A673 (cell line): Measurements from ENCODE around the gene ZNF446. TPM values are rescaled to one million over a fixed set of nuclear protein-coding genes. Genes with fewer than 3 reads are reported as not detected.
A peak's percentile ranks its signal among the peaks of the same experiment; 100 is the strongest.

Experiments used
- BruUV-seq: library from RNA; stranded (reverse); fragments of 400-500 nt; replicated peaks from 2 replicates; lab custom pipeline; 2021; lab: Mats Ljungman, UMichigan
- CTCF ChIA-PET: fragments of 300-600 bp; sonication (Branson Sonifier 250); formaldehyde crosslinking; loops from one replicate; lab custom pipeline; 2022; ENCODE audit warnings: antibody characterized with exemption; lab: Charles Lee
- POLR2A ChIA-PET: fragments of 300-600 bp; sonication (Branson Sonifier 250); formaldehyde crosslinking; loops from one replicate; lab custom pipeline; 2022; ENCODE audit warnings: antibody characterized with exemption; ENCODE audit not compliant: low non-redundant PET; lab: Charles Lee
- DNase-seq: peaks from one replicate; pipeline ENCODE4 v3.0.0-alpha.2; 2015; ENCODE audit warnings: low spot score
- H3K27ac ChIP-seq: fragments of 200-600 bp; sonication (generic); 2 replicates; pipeline ENCODE4 v1.5.1; 2016; ENCODE audit warnings: mixed run types, low read depth, mild to moderate bottlenecking, mixed read lengths, antibody characterized with exemption, low read length; ENCODE audit not compliant: poor library complexity, severe bottlenecking
- H3K27me3 ChIP-seq: fragments of 200-600 bp; sonication (generic); replicated peaks from 2 replicates; pipeline ENCODE4 v1.6.1; 2017; ENCODE audit warnings: mixed run types, low read depth, mild to moderate bottlenecking, mixed read lengths, antibody characterized with exemption, low read length; ENCODE audit not compliant: insufficient read depth, poor library complexity
- H3K36me3 ChIP-seq: fragments of 200-600 bp; sonication (generic); 2 replicates; pipeline ENCODE4 v1.6.1; 2016; ENCODE audit warnings: mixed run types, mild to moderate bottlenecking, mixed read lengths, antibody characterized with exemption, low read length; ENCODE audit not compliant: insufficient read depth, poor library complexity, severe bottlenecking
- H3K4me1 ChIP-seq: fragments of 200-600 bp; sonication (generic); 2 replicates; pipeline ENCODE4 v1.6.1; 2017; ENCODE audit warnings: mixed run types, mild to moderate bottlenecking, mixed read lengths, antibody characterized with exemption, low read length; ENCODE audit not compliant: insufficient read depth, poor library complexity, severe bottlenecking
- H3K4me3 ChIP-seq: fragments of 200-600 bp; sonication (generic); 2 replicates; pipeline ENCODE4 v1.5.1; 2016; ENCODE audit warnings: low read depth, mixed run types, mild to moderate bottlenecking, mixed read lengths, low read length; ENCODE audit not compliant: poor library complexity, severe bottlenecking
- H3K9me3 ChIP-seq: fragments of 200-600 bp; sonication (generic); 2 replicates; pipeline ENCODE4 v1.6.1; 2016; ENCODE audit warnings: mixed run types, low read depth, mild to moderate bottlenecking, mixed read lengths, antibody characterized with exemption, low read length; ENCODE audit not compliant: poor library complexity, severe bottlenecking
- EZH2 ChIP-seq: fragments of 200-600 bp; sonication (generic); IDR thresholded peaks from 2 replicates; pipeline ENCODE4 v1.6.1; 2017; ENCODE audit warnings: borderline replicate concordance, low read depth, mild to moderate bottlenecking, mixed read lengths, antibody characterized with exemption, low read length; ENCODE audit not compliant: poor library complexity, severe bottlenecking
- intact Hi-C: fragments of 100-400 bp; cut with micrococcal nuclease; formaldehyde crosslinking; loops from one replicate; pipeline ENCODE4 v1.10.0; 2022; ENCODE audit not compliant: unreplicated experiment
- total RNA-seq: library from RNA; stranded (reverse); gene quantifications from 2 replicates; pipeline ENCODE4 v1.2.3, GENCODE V29; 2021
- TF ChIP-seq, protein P1 (sequence below): fragments of 300-800, 200-600 bp; sonication (generic); conservative IDR thresholded peaks from 2 replicates; pipeline ENCODE4 v1.5.1; 2017; ENCODE audit warnings: low read depth, mild to moderate bottlenecking, antibody characterized with exemption, low read length, moderate library complexity, mixed read lengths

The ZNF446 gene
- total RNA-seq, 1 experiment from 2014 or later, result 7.7 TPM

- ChIA-PET CTCF (interaction anchor here (1.0 to 2.1 kb wide), 5 partner anchors 9 to 44 kb away, joined by 3 to 9 read pairs (median 3); partner anchors contain the start of genes TRIM28 and ZNF446), POLR2A (interaction anchor here (0.8 kb wide), 1 partner anchor 12 kb away, joined by 5 read pairs; no protein-coding TSS in a partner anchor)
- peaks cover 11% of the 10 kb centered on the region for H3K36me3 ChIP-seq
- H3K4me3 ChIP-seq, result peak within 1 kb of the TSS; percentile 86
- H3K27me3 ChIP-seq, result no peaks in the 10 kb centered on the region
- H3K27ac ChIP-seq, result peak within 1 kb of the TSS; percentile 97
- DNase-seq, result peak; percentile 98
- TF ChIP-seq, protein P1, sequence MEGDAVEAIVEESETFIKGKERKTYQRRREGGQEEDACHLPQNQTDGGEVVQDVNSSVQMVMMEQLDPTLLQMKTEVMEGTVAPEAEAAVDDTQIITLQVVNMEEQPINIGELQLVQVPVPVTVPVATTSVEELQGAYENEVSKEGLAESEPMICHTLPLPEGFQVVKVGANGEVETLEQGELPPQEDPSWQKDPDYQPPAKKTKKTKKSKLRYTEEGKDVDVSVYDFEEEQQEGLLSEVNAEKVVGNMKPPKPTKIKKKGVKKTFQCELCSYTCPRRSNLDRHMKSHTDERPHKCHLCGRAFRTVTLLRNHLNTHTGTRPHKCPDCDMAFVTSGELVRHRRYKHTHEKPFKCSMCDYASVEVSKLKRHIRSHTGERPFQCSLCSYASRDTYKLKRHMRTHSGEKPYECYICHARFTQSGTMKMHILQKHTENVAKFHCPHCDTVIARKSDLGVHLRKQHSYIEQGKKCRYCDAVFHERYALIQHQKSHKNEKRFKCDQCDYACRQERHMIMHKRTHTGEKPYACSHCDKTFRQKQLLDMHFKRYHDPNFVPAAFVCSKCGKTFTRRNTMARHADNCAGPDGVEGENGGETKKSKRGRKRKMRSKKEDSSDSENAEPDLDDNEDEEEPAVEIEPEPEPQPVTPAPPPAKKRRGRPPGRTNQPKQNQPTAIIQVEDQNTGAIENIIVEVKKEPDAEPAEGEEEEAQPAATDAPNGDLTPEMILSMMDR, result peak; percentile 82
- no peak for TF ChIP-seq EZH2
- BruUV-seq, result TSS peak; percentile 49
- H3K4me1 ChIP-seq, result peaks cover 23% of the 10 kb centered on the region
- no peaks in the 10 kb centered on the region for H3K9me3 ChIP-seq
- intact Hi-C loops, result no loop called here
These were observed 43.5 kb downstream of the ZNF446 start, which contains the start of gene ZBTB45 for GRCh38 chr19:58519355-58520256. Gene ZBTB45, minus strand, starts transcription at chr19:58519810. Its CDS starts 2,137 bp downstream, at chr19:58517673.

DNA sequence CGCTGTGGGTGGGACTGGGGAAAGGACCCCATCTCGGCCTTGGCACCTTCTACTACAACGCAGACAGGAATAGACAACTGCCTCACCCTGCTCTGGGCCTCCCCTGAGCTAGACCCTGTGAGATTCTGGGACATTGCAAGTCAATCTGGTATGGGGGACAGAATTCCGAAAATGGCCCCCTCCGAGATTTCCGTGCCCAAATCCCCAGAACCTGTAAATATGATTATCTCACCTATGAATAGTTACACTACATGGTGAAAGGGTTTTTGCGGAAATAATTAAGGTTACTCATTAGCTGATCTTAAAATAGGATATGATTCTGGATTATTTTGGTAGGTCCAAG is 44.1 kb downstream of the ZNF446 start:
- CTCF ChIA-PET, result interaction anchor here (1.0 to 2.1 kb wide), 3 partner anchors 8 to 24 kb away, joined by 3 to 9 read pairs (median 5); partner anchors contain the start of gene TRIM28
- Histone ChIP-seq H3K27me3 (no peaks in the 10 kb centered on the region), H3K36me3 (peaks cover 11% of the 10 kb centered on the region), H3K27ac (peak overlapping the region; percentile 97), H3K9me3 (no peaks in the 10 kb centered on the region), H3K4me3 (peak overlapping the region; percentile 86), H3K4me1 (peaks cover 19% of the 10 kb centered on the region)
- TSS peak; percentile 88 for BruUV-seq
- TF ChIP-seq, protein P1, result no peak
- no peak for TF ChIP-seq EZH2
- POLR2A ChIA-PET, result interaction anchor here (0.8 kb wide), 1 partner anchor 11 kb away, joined by 5 read pairs; no protein-coding TSS in a partner anchor
- no peak for DNase-seq
- intact Hi-C loops, result no loop called here

DNA sequence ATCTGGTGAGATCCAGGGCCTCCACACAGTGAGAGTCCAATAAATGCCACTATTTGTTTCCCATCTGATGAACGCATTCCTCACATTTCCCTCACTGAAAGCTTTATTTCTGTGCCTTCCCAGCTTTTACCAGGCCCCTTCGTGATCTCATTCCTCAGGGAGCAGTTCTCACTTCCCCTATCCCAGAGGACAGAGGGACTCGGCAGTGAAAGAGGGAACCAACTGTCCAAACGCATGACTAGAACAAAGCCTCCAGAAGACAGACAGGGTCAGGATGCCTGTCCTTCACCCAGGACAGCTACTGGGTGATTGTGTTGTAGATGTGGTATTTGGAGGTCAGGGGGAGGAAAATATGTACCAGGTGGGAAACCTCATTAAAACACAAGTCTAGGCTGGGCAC is 45.5 kb downstream of the ZNF446 start:
- Histone ChIP-seq H3K36me3 (peaks cover 4% of the 10 kb centered on the region), H3K4me3 (no peak overlapping the region), H3K9me3 (no peaks in the 10 kb centered on the region), H3K27me3 (no peaks in the 10 kb centered on the region), H3K27ac (no peak overlapping the region), H3K4me1 (peaks cover 12% of the 10 kb centered on the region)
- DNase-seq, result no peak
- TF ChIP-seq, protein P1, result no peak
- TF ChIP-seq EZH2, result no peak
- ChIA-PET POLR2A (interaction anchor here (0.6 kb wide), 1 partner anchor 33 kb away, joined by 6 read pairs; no protein-coding TSS in a partner anchor), CTCF (no interaction called here)
- no TSS peak for BruUV-seq
- intact Hi-C loops, result no loop called here
